SK-N-MC (cell line): ENCODE measurements around the gene LYPD4.

Source experiments
- DNase-seq: peaks from one replicate; pipeline ENCODE4 v3.0.0-alpha.2; 2011; ENCODE audit warnings: low read depth, low spot score
- H3K27ac ChIP-seq: fragments of 200-600 bp; sonication (generic); 2 replicates; pipeline ENCODE4 v1.5.1; 2016; ENCODE audit warnings: mixed run types
- H3K36me3 ChIP-seq: fragments of 200-600 bp; sonication (generic); 2 replicates; pipeline ENCODE4 v1.6.1; 2017; ENCODE audit warnings: antibody characterized with exemption, low read length, mixed read lengths; ENCODE audit not compliant: insufficient read depth
- H3K4me3 ChIP-seq: fragments of 200-600 bp; sonication (generic); 2 replicates; pipeline ENCODE4 v1.5.1; 2016
- H3K9ac ChIP-seq: fragments of 200-600 bp; sonication (generic); 2 replicates; pipeline ENCODE4 v1.8.0; 2017; ENCODE audit warnings: mixed run types, mixed read lengths; ENCODE audit not compliant: insufficient read length
- H3K9me3 ChIP-seq: fragments of 200-600 bp; sonication (generic); 2 replicates; pipeline ENCODE4 v1.6.1; 2017; ENCODE audit warnings: low read depth, mild to moderate bottlenecking, antibody characterized with exemption, low read length, moderate library complexity, mixed read lengths
- EZH2 ChIP-seq: fragments of 200-600 bp; sonication (generic); IDR thresholded peaks from one replicate; pipeline ENCODE4 v1.6.1; 2017; ENCODE audit warnings: antibody characterized with exemption
- FOXP2 ChIP-seq: optimal IDR thresholded peaks from 2 replicates; pipeline ENCODE3; 2011; ENCODE audit warnings: mild to moderate bottlenecking, moderate library complexity; ENCODE audit not compliant: insufficient read depth; ENCODE audit errors: extremely low read length, control extremely low read depth
- POLR2AphosphoS5 ChIP-seq: IDR thresholded peaks from 2 replicates; pipeline ENCODE4 v1.6.1; 2012; ENCODE audit warnings: mild to moderate bottlenecking, low read depth, low read length, borderline replicate concordance

LYPD4 gene

DNA sequence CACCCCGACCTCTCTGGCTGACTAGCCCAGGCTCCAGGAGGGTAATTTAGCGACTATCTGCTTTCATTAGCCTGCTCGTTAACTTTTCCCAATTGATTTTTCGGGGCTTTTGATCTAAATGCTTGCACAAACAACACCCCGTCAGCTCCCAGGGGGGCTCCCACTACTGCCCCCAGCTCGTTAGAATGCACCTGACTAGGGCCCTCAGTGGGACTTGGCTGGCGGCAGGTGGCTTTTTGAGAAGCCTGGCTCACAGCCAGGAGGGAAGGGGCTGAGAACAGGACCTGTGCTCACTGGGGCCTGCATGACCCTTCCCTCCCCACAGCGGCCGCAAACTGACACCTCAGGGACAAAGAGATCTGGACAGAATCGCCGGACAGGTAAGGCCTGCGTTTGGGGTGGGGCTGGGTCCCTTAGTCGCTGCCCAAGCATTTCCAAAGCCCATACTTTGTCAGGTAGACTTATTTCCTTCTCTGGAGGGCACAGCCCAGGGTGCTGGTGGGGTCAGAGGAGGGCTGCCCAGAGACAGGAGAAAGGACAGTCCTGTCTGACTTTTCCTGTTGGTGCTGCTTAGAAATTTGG, 25.0 kb upstream of the LYPD4 start:
- H3K36me3 ChIP-seq: peaks cover 70% of the 10 kb centered on the region
- no peaks in the 10 kb centered on the region for H3K9me3 ChIP-seq
- H3K4me3 ChIP-seq: no peak overlapping the region
- peak overlapping the region; percentile 78; the same call in 1 of the 2 replicates for H3K27ac ChIP-seq
- no peak for TF ChIP-seq EZH2
- no peak; the same call in 1 of the 2 replicates for TF ChIP-seq POLR2AphosphoS5
- TF ChIP-seq FOXP2: no peak
- DNase-seq: no peak
- no peak overlapping the region for H3K9ac ChIP-seq

DNA sequence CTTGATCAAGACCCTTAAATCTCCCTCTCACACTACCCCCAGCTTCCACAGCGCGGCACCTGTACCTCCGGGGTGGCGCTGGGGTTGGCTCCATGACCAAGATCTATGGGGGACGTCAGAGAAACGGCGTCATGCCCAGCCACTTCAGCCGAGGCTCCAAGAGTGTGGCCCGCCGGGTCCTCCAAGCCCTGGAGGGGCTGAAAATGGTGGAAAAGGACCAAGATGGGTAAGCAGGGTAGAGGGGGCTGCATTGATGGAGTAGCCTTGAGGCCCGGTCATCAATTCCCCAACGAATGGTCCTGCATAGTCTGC, 24.5 kb upstream of the LYPD4 start:
- no peak for DNase-seq
- Histone ChIP-seq H3K4me3 (no peak overlapping the region), H3K36me3 (peaks cover 75% of the 10 kb centered on the region), H3K27ac (peak overlapping the region; percentile 78; the same call in 1 of the 2 replicates), H3K9me3 (no peaks in the 10 kb centered on the region), H3K9ac (no peak overlapping the region)
- TF ChIP-seq FOXP2: no peak
- no peak for TF ChIP-seq POLR2AphosphoS5
- TF ChIP-seq EZH2: no peak

GRCh38 chr19:41868120-41868988, 23.9 kb upstream of the LYPD4 start:
- DNase-seq: no peak
- TF ChIP-seq FOXP2: no peak
- TF ChIP-seq EZH2: no peak
- TF ChIP-seq POLR2AphosphoS5: no peak
- Histone ChIP-seq H3K36me3 (peaks cover 81% of the 10 kb centered on the region), H3K27ac (peak overlapping the region; percentile 78), H3K4me3 (no peak overlapping the region), H3K9ac (no peak overlapping the region), H3K9me3 (no peaks in the 10 kb centered on the region)

GRCh38 chr19:41866284-41866683, 21.8 kb upstream of the LYPD4 start:
- peak overlapping the region; percentile 60 for H3K27ac ChIP-seq
- no peak overlapping the region for H3K9ac ChIP-seq
- H3K36me3 ChIP-seq: peaks cover 94% of the 10 kb centered on the region
- H3K9me3 ChIP-seq: no peaks in the 10 kb centered on the region
- DNase-seq: no peak
- no peak for TF ChIP-seq EZH2
- TF ChIP-seq FOXP2: no peak
- no peak for TF ChIP-seq POLR2AphosphoS5
- H3K4me3 ChIP-seq: no peak overlapping the region

- H3K27ac ChIP-seq: peak overlapping the region; percentile 97
- DNase-seq: no peak
- H3K36me3 ChIP-seq: peaks cover 86% of the 10 kb centered on the region
- H3K4me3 ChIP-seq: no peak overlapping the region
- H3K9me3 ChIP-seq: no peaks in the 10 kb centered on the region
- TF ChIP-seq FOXP2: no peak
- no peak for TF ChIP-seq EZH2
- peak; percentile 14; the same call in 1 of the 2 replicates for TF ChIP-seq POLR2AphosphoS5
- H3K9ac ChIP-seq: peak overlapping the region; percentile 32
Measured at GRCh38 chr19:41864374-41864773, 19.9 kb upstream of the LYPD4 start.

GRCh38 chr19:41863209-41863931, 18.9 kb upstream of the LYPD4 start:
- TF ChIP-seq POLR2AphosphoS5 (no peak; the same call in 1 of the 2 replicates), EZH2 (no peak), FOXP2 (no peak)
- Histone ChIP-seq H3K36me3 (peaks cover 76% of the 10 kb centered on the region), H3K4me3 (peak overlapping the region; percentile 100), H3K27ac (peak overlapping the region; percentile 97), H3K9me3 (no peaks in the 10 kb centered on the region), H3K9ac (peak overlapping the region; percentile 99)
- DNase-seq: no peak

DNA sequence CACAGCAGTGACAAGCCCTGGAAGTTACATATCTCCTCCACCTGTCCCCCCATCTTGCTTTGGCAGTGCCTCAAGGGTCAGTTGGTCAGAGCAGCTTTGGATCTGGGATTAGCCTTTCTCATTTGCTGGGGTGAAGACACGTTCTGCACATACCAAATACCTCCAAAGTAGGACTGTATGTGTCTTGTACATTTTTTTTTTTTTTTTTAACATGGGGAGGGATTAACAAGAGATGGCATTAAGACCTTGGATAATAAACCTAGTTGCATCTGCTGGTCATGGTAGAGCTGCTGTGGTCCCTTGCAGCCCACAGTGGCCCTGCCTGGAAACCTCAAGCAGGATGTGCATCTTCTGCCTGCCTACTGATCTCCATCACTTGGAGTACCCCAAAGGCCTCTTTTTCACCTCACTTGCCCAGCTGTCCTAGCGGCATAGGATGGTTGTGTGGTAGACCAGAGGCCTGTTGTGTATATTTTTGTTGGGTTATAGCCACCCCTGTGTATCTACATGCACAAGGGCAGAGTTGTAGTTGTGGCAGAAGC, 18.0 kb upstream of the LYPD4 start:
- TF ChIP-seq FOXP2: no peak
- no peak; the same call in 1 of the 2 replicates for TF ChIP-seq POLR2AphosphoS5
- no peak for TF ChIP-seq EZH2
- Histone ChIP-seq H3K9ac (peak overlapping the region; percentile 99), H3K4me3 (peak overlapping the region; percentile 100), H3K27ac (peak overlapping the region; percentile 97), H3K9me3 (no peaks in the 10 kb centered on the region), H3K36me3 (peaks cover 67% of the 10 kb centered on the region)
- no peak for DNase-seq

GRCh38 chr19:41861846-41862245, 17.4 kb upstream of the LYPD4 start:
- H3K4me3 ChIP-seq: peak overlapping the region; percentile 100
- H3K9me3 ChIP-seq: no peaks in the 10 kb centered on the region
- DNase-seq: no peak
- TF ChIP-seq POLR2AphosphoS5 (no peak), EZH2 (no peak), FOXP2 (no peak)
- peaks cover 60% of the 10 kb centered on the region for H3K36me3 ChIP-seq
- H3K27ac ChIP-seq: peak overlapping the region; percentile 97
- peak overlapping the region; percentile 99 for H3K9ac ChIP-seq
